Sigmoid colon (tissue), 4 donors: ENCODE data around the gene PNPT1.

Experiments
- CTCF ChIP-seq, 4 experiments: fragments of 450-650 bp in 3 of 4; fragments of 200-600 bp in 1 of 4; IDR thresholded peaks; one replicate each; pipeline ENCODE4 v1.5.1; 2016 to 2019; ENCODE audit warnings: antibody characterized with exemption in 4 of 4, mild to moderate bottlenecking in 3 of 4, moderate library complexity in 2 of 4
- POLR2AphosphoS5 ChIP-seq, 4 donors: sonication (generic); formaldehyde crosslinking; IDR thresholded peaks; one replicate each; pipeline ENCODE4 v1.6.1; 2017; ENCODE audit warnings: antibody characterized with exemption in 4 of 4

GRCh38 chr2:55672630-55673029, 21.0 kb downstream of the PNPT1 start:
- TF ChIP-seq POLR2AphosphoS5 (IDR thresholded peaks at IDR 0.05) = no peak
- TF ChIP-seq CTCF (IDR thresholded peaks at IDR 0.05) = no peak
